ENCODE results near the gene SMC1B.
"Not testable (repeated sequence)": the region's sequence is repeated elsewhere in the genome, so short reads cannot be mapped to it uniquely, and the experiment has no call there.

Gene SMC1B

DNA sequence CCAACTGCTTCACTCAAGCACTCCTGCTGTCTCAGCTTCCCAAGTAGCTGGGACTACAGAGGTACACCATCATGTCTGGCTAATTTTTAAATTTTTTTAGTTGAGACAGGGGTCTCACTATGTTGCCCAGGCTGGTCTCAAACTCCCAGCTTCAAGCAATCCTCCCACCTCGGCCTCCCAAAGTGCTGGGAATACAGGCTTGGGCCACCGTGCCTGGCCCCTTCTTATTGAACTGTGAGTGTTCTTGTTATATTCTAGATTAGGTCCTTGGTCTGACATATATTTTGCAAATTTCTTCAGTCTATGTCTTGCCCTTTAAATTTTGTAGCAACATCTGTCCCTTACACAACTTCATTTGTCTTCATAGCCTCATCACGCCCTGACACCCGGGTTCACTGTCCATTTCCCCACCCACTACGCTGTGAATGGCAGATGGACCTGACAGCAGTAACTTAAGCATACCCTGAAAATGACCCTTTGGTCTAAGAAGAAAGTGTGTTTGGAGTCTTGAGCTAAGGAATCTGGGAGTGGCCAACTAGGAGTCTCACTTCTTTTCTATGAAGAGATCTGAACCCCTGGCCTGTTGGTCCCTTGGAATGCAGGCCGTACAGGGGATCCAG lies 107.8 kb downstream of the SMC1B start:
- no peak for DNase-seq

- no peak for DNase-seq
These were observed 108.4 kb downstream of the SMC1B start for GRCh38 chr22:45304971-45305370.

DNA sequence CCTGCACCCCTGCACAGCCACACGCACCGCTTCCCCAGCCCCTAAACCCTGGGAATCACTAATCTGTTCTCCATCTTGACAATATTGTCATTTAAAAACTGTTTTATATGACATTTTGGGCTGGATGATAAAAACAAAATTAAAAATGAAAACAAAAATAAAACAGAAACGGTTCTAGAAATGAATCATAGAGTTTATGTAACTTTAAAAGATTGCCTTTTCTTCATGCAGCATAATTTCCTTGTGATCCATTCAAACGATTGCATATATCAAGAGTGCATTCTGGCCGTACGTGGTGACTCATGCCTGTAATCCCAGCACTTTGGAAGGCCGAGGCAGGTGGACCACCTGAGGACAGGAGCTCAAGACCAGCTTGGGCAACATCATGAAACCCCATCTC lies 110.2 kb downstream of the SMC1B start:
- DNase-seq = no peak

DNA sequence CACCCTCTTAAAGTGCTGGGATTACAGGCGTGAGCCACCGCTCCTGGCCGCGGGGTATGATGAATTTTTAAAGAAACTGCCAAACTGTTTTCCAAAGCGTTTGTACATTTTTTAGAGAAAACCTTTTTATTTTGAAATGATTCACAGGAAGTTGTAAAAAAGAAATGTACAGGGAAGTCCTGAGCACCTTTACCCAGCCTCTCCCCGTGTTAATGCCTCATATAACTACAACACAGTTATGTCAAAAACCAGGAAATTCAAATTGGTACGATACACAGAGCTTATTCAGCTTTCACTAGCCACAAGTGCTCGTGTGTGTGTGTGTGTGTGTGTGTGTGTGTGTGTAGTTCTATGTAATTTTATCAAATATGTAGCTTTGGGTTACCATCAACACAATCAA lies 110.6 kb downstream of the SMC1B start:
- no peak for DNase-seq

GRCh38 chr22:45298934-45299505 lies 114.4 kb downstream of the SMC1B start:
- DNase-seq = no peak

- no peak for DNase-seq
These were observed 116.6 kb downstream of the SMC1B start for GRCh38 chr22:45296628-45297297.

- DNase-seq = no peak
These were observed 117.9 kb downstream of the SMC1B start for GRCh38 chr22:45295492-45295891.

GRCh38 chr22:45295004-45295403 lies 118.4 kb downstream of the SMC1B start:
- not testable (repeated sequence) for DNase-seq

Measured in nucleus accumbens (tissue), 56 donors.